GM12878 (cell line): ENCODE measurements around the gene PRRC2B.
A peak's percentile ranks its signal among the peaks of the same experiment; 100 is the strongest.

ENCODE experiments used
- CTCF ChIP-seq, 3 experiments: IDR thresholded peaks in 2 of 3; conservative IDR thresholded peaks in 1 of 3; 2 replicates each; pipeline ENCODE4 v1.5.1; 2011; ENCODE audit warnings: low read depth in 3 of 3, low read length in 3 of 3, mild to moderate bottlenecking in 3 of 3, control low read depth in 2 of 3, moderate library complexity in 2 of 3, inconsistent platforms in 1 of 3, mixed read lengths in 1 of 3; ENCODE audit not compliant: control insufficient read depth in 2 of 3, insufficient read depth in 1 of 3; ENCODE audit errors: extremely low read depth in 1 of 3
- EP300 ChIP-seq, 2 experiments: fragments of 150-350 bp in 1 of 2; IDR thresholded peaks; 2 replicates each; pipeline ENCODE4 v1.6.1; 2011 to 2012; ENCODE audit warnings: low read depth in 2 of 2, low read length in 2 of 2, borderline replicate concordance in 1 of 2, improper control_type of control experiment in 1 of 2, inconsistent platforms in 1 of 2; ENCODE audit not compliant: control insufficient read depth in 1 of 2
- MYC ChIP-seq: IDR thresholded peaks from 2 replicates; pipeline ENCODE4 v1.6.1; 2011; ENCODE audit warnings: mild to moderate bottlenecking, low read length, moderate library complexity, inconsistent platforms; ENCODE audit not compliant: insufficient read depth, insufficient replicate concordance, insufficient read length, severe bottlenecking
- POLR2A ChIP-seq: IDR thresholded peaks from 2 replicates; pipeline ENCODE4 v1.6.1; 2011; ENCODE audit warnings: low read depth, mild to moderate bottlenecking, low read length
- SIN3A ChIP-seq: IDR thresholded peaks from 2 replicates; pipeline ENCODE4 v1.6.1; 2012; ENCODE audit warnings: low read depth, low read length, improper control_type of control experiment

DNA sequence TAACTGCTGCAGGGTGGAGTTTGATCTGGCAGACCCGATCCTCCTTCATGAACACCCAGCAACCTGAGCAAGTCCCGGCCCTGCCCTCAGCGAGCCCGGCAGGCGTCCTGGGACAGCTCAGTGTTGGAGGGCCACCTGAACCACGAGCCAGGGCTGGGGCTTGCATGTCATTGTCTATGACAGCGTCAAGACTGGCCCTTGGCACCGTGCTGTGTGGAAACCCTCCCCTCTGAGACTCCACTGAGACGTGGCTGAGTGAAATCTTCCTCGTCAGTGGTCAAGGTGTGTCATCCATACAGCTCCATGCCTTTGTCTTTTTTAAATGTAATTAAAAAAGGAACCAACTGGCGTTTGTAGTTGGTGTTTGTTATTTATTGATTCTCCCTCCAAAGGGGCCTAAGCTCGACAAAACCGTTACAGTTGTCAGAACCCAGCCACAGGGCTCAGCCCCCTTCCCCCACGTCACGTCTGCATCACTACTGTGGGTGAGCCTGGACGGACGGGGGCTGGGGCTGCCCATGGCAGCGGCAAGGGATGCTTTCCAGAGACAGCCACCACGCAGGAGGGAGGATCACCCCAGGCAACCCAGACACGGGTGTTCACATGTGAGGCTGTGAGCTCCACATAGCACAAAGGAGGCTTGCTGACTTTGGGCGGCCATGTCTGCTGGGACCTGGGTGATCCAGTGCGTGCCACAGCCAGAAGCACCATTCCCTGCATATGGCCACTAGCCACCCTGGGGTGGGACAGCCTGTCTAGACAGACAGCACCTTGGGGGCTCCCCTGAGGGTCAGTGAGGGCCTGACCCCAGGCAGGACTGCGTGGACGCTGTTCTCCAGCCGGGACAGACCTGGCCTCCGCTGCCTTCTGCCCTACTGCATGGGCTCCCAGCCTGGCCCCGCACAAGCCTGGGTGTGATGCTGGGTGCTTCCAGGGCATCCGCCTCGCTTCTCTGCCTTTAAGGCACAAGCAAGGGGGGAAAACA lies 129.9 kb downstream of the PRRC2B start:
- TF ChIP-seq MYC = no peak
- no peak for TF ChIP-seq CTCF (IDR thresholded peaks at IDR 0.05 in 2 of 3, conservative IDR thresholded peaks at IDR 0.05 in 1 of 3; ENCODE audit: control insufficient read depth in 2 of 3, extremely low read depth in 1 of 3, insufficient read depth in 1 of 3, low read depth in 3 of 3, low read length in 3 of 3)
- no peak for TF ChIP-seq SIN3A
- TF ChIP-seq EP300 (IDR thresholded peaks at IDR 0.05; ENCODE audit: borderline replicate concordance in 1 of 2, control insufficient read depth in 1 of 2, low read depth in 2 of 2, low read length in 2 of 2) = no peak
- peak; percentile 29 for TF ChIP-seq POLR2A
